Heart right ventricle (tissue), 16 donors: ENCODE data around the gene IGFL1. TPM values are rescaled to one million over a fixed set of nuclear protein-coding genes. Genes with fewer than 3 reads are reported as not detected.
"Not testable (repeated sequence)": the region's sequence is repeated elsewhere in the genome, so short reads cannot be mapped to it uniquely, and the experiment has no call there.

Experiments used
- ATAC-seq, 8 donors: fragments of 200-7000 bp; cut with Tn5 transposase; one replicate each; pipeline ENCODE4 v1.9.1; 2020; ENCODE audit warnings: mild to moderate bottlenecking in 8 of 8, moderate library complexity in 8 of 8, moderate number of reproducible peaks in 1 of 8
- DNase-seq, 2 donors: peaks; one replicate each; pipeline ENCODE4 v3.0.0-alpha.2; 2020
- H3K27ac ChIP-seq, 10 donors: fragments of 200-600 bp; sonication (generic) in 2 of 10; one replicate each; pipeline versions ENCODE4 v1.5.0 to v1.8.0; 2020 to 2022; ENCODE audit warnings: mild to moderate bottlenecking in 3 of 10
- H3K27me3 ChIP-seq, 7 donors: fragments of 200-600 bp; one replicate each; pipeline ENCODE4 v1.8.0; 2021 to 2022; ENCODE audit warnings: mild to moderate bottlenecking in 2 of 7
- H3K36me3 ChIP-seq, 9 donors: fragments of 200-600 bp; sonication (generic) in 1 of 9; one replicate each; pipeline versions ENCODE4 v1.5.0 to v1.8.0; 2020 to 2022; ENCODE audit warnings: mild to moderate bottlenecking in 2 of 9
- H3K4me1 ChIP-seq, 9 donors: fragments of 200-600 bp; sonication (generic) in 1 of 9; one replicate each; pipeline versions ENCODE4 v1.5.0 to v1.8.0; 2020 to 2022; ENCODE audit warnings: mild to moderate bottlenecking in 4 of 9
- H3K4me3 ChIP-seq, 10 donors: fragments of 200-600 bp; sonication (generic) in 2 of 10; one replicate each; pipeline versions ENCODE4 v1.5.0 to v1.8.0; 2020 to 2022; ENCODE audit warnings: mild to moderate bottlenecking in 7 of 10, moderate library complexity in 2 of 10
- H3K9me3 ChIP-seq, 11 donors: fragments of 200-600 bp in 10 of 11; sonication (generic) in 2 of 11; one replicate each; pipeline versions ENCODE4 v1.5.0 to v1.8.0; 2013 to 2022; ENCODE audit warnings: mild to moderate bottlenecking in 2 of 11, control low read depth in 1 of 11, moderate library complexity in 1 of 11
- WGBS, 2 donors: extraction: QIAGEN DNeasy Blood & Tissue Kit; methylation state at CpG; one replicate each; pipeline ENCODE4 v1.1.7; 2013; ENCODE audit warnings: inconsistent platforms in 1 of 2; 5-methylcytosine and 5-hydroxymethylcytosine counted together
- intact Hi-C, 10 donors: fragments of 100-400 bp; cut with DNase I; formaldehyde crosslinking; loops; one replicate each; pipeline versions ENCODE4 v1.11.1 to v1.14.2; 2022
- polyA plus RNA-seq, 2 donors: library from polyadenylated mRNA; stranded (reverse); fragments of 200-250 nt; gene quantifications; one replicate each; pipeline ENCODE4 v1.2.3, GENCODE V29; 2013
- total RNA-seq, 10 donors: library from RNA; stranded (reverse); fragmentation: NEBNext Ultra II Directional in 3 of 10; extraction: Animal tissue kit (Norgen Biotek cat#: 25700) in 3 of 10; gene quantifications; one replicate each; pipeline versions ENCODE4 v1.2.1 to v1.2.4, GENCODE V29; 2021 to 2023
- TF ChIP-seq, protein P1 (sequence below), 9 donors: fragments of 200-600 bp; sonication (generic) in 2 of 9; IDR thresholded peaks; one replicate each; pipeline versions ENCODE4 v1.5.0 to v1.8.0; 2021 to 2022; ENCODE audit warnings: antibody characterized with exemption in 9 of 9, mild to moderate bottlenecking in 5 of 9, moderate library complexity in 1 of 9
- donor health status: Arrhythmogenic right ventricular cardiomyopathy.
- donor health status: ischemic (EF 13 %, LVEDD 7.1; RV severe dilation, severe dysfunction).
- donor health status: healthy with polysubstance abuse.
- donor health status: DM: no; HTN: yes; CAD: no.
- donor health status: DM: no; HTN: no; CAD: no.
- donor health status: ischemic (EF 25% LVEDD 6.9; RV normal size, moderate dysfunction).
- donor health status: ischemic (EF 25% LVEDD 5.7; RV mildly dilated, moderate dysfunction).
- donor health status: healthy.
- donor health status: DM: yes; HTN: yes; CAD: no.
- donor health status: Ischemic cardiomyopathy.
- donor health status: ischemic (EF 35%, LVEDD 5.7; RV mildly dilated, moderate dysfunction).
- donor health status: nonischemic (EF 11% LVEDD 7.7; RV severe dilation, severe dysfunction).
- donor health status: DM: yes; HTN: yes; CAD: no.
- donor health status: PGD.
- donor health status: ischemic (EF 29% LVEDD 5.4; RV normal size, mild dysfunction).
- donor health status: nonischemic (EF 23%, LVEDD 6.1; RV moderate dilation, normal function).

Gene IGFL1
- total and polyA plus RNA-seq, 12 donors, result not detected

GRCh38 chr19:46209051-46209450 lies 20.5 kb upstream of the IGFL1 start:
- TF ChIP-seq, protein P1, sequence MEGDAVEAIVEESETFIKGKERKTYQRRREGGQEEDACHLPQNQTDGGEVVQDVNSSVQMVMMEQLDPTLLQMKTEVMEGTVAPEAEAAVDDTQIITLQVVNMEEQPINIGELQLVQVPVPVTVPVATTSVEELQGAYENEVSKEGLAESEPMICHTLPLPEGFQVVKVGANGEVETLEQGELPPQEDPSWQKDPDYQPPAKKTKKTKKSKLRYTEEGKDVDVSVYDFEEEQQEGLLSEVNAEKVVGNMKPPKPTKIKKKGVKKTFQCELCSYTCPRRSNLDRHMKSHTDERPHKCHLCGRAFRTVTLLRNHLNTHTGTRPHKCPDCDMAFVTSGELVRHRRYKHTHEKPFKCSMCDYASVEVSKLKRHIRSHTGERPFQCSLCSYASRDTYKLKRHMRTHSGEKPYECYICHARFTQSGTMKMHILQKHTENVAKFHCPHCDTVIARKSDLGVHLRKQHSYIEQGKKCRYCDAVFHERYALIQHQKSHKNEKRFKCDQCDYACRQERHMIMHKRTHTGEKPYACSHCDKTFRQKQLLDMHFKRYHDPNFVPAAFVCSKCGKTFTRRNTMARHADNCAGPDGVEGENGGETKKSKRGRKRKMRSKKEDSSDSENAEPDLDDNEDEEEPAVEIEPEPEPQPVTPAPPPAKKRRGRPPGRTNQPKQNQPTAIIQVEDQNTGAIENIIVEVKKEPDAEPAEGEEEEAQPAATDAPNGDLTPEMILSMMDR (IDR thresholded peaks at IDR 0.05), result no peak
- intact Hi-C loops, result no loop called here

DNA sequence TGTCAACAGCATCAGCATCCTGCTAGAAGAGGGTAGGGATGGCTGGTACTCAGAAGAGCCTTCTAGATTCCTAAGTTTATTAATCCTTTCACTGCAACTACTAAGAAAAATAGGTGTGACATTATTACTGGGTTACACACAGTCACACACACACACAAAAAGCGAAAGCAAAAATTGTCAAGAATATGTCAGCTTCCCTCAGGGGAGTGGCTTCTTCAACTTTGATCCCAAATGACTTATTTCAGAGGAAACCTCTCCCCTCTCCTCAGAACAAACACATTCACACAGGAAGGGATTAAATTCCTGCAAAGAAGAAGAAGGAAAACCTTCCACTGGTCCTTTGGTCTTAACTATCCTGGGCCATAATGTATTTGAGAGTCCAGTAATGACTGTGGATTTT lies 20.1 kb upstream of the IGFL1 start:
- TF ChIP-seq, protein P1 (IDR thresholded peaks at IDR 0.05), result no peak
- DNase-seq, result no peak

More at GRCh38 chr19:46209051-46209450, 20.5 kb upstream of the IGFL1 start:
- WGBS, 2 donors, result 78 to 82% methylated on average over 3 of the region's 3 CpGs
- Histone ChIP-seq H3K27me3 (peaks cover 0 to 12% (median 0%) of the 10 kb centered on the region in 7 donors), H3K4me3 (no peak overlapping the region), H3K4me1 (peaks cover 0 to 23% (median 12%) of the 10 kb centered on the region in 9 donors), H3K9me3 (no peaks in the 10 kb centered on the region), H3K27ac (no peak overlapping the region), H3K36me3 (no peaks in the 10 kb centered on the region)
- ATAC-seq, result no peak
- DNase-seq, result no peak

GRCh38 chr19:46210669-46211068 lies 18.9 kb upstream of the IGFL1 start:
- H3K27ac ChIP-seq, result no peak overlapping the region
- intact Hi-C loops, result no loop called here
- no peaks in the 10 kb centered on the region for H3K9me3 ChIP-seq
- H3K36me3 ChIP-seq, result no peaks in the 10 kb centered on the region
- 24 to 68% methylated on average over 1 of the region's 1 CpG for WGBS, 2 donors
- TF ChIP-seq, protein P1 (IDR thresholded peaks at IDR 0.05), result no peak
- H3K27me3 ChIP-seq, result peaks cover 0 to 12% (median 0%) of the 10 kb centered on the region in 7 donors
- no peak overlapping the region for H3K4me3 ChIP-seq
- peaks cover 0 to 23% (median 12%) of the 10 kb centered on the region in 9 donors for H3K4me1 ChIP-seq
- DNase-seq, result no peak
- no peak for ATAC-seq

More for the DNA sequence above, 20.1 kb upstream of the IGFL1 start:
- Histone ChIP-seq H3K4me1 (peaks cover 0 to 23% (median 12%) of the 10 kb centered on the region in 9 donors), H3K36me3 (no peaks in the 10 kb centered on the region), H3K27me3 (peaks cover 0 to 12% (median 0%) of the 10 kb centered on the region in 7 donors), H3K9me3 (no peaks in the 10 kb centered on the region), H3K4me3 (no peak overlapping the region), H3K27ac (no peak overlapping the region)
- 84 to 85% methylated on average over 1 of the region's 1 CpG for WGBS, 2 donors
- ATAC-seq, result no peak
- intact Hi-C loops, result no loop called here

DNA sequence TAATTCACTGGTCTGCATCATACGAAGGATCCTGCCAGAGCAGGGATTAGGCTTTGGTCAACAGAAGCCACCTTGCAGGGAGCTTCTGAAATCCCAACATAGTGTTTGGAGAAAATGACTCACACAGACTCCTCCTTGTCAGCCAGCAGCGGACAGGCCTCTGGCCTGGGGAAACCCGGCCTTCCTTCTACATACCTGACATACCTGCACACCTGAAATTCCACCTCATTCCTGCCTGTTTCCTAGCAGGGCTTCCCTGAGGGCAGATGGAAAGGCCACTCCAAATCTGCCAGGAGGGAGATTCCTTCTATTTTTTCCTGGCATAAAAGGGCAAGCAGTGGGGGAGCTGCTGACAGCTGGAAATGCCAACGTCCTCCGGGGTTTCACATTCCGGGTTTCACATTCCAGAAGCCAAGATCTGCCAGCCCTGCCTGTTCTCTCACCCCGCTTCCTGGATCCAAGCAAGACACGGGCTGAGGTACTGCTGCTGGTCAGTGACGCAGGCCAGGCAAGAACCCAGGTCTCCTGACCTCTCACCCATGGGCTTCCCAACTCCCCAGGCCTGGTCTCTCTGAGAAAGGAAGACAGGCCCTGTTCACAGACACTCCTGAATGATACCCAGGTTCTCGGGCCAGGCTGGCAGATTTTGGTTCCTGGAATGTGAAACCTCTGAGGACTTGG lies 18.2 kb upstream of the IGFL1 start:
- H3K9me3 ChIP-seq, result no peaks in the 10 kb centered on the region
- H3K36me3 ChIP-seq, result no peaks in the 10 kb centered on the region
- ATAC-seq (peak in 1 of 8 donors; percentile 85), DNase-seq (no peak)
- intact Hi-C loops, result no loop called here
- WGBS, 2 donors, result 13 to 27% methylated on average over 10 of the region's 10 CpGs
- H3K4me1 ChIP-seq, result peaks cover 0 to 23% (median 12%) of the 10 kb centered on the region in 9 donors
- no peak overlapping the region for H3K4me3 ChIP-seq
- TF ChIP-seq, protein P1 (IDR thresholded peaks at IDR 0.05), result no peak
- peaks cover 0 to 12% (median 0%) of the 10 kb centered on the region in 7 donors for H3K27me3 ChIP-seq
- H3K27ac ChIP-seq, result peak overlapping the region in 1 of 10 donors; percentile 23

GRCh38 chr19:46212592-46212991 lies 16.9 kb upstream of the IGFL1 start:
- H3K4me1 ChIP-seq, result peaks cover 0 to 23% (median 12%) of the 10 kb centered on the region in 9 donors
- H3K9me3 ChIP-seq, H3K36me3 ChIP-seq, H3K4me3 ChIP-seq, ATAC-seq, DNase-seq, H3K27ac ChIP-seq, intact Hi-C loops: not testable (repeated sequence)
- WGBS, 2 donors, result 77 to 82% methylated on average over 5 of the region's 5 CpGs
- H3K27me3 ChIP-seq, result peaks cover 0 to 16% (median 0%) of the 10 kb centered on the region in 7 donors
